IPS DF 6.9 (cell line): ENCODE results near the gene PLA2G10.
"Not testable (repeated sequence)": the region's sequence is repeated elsewhere in the genome, so short reads cannot be mapped to it uniquely, and the experiment has no call there.

Source experiments
- DNase-seq: peaks from one replicate; pipeline ENCODE4 v3.0.0-alpha.2; 2013; ENCODE audit warnings: low read depth, low spot score
- H3K27ac ChIP-seq: one replicate; pipeline ENCODE4 v1.5.1; 2013; ENCODE audit warnings: low read length, control low read depth
- H3K27me3 ChIP-seq: 2 replicates; pipeline ENCODE4 v1.6.1; 2013; ENCODE audit warnings: mild to moderate bottlenecking, low read length; ENCODE audit not compliant: control insufficient read depth, insufficient read depth
- H3K36me3 ChIP-seq: 2 replicates; pipeline ENCODE4 v1.6.1; 2013; ENCODE audit warnings: low read length; ENCODE audit not compliant: control insufficient read depth, insufficient read depth
- H3K4me1 ChIP-seq: 2 replicates; pipeline ENCODE4 v1.6.1; 2013; ENCODE audit warnings: low read length; ENCODE audit not compliant: control insufficient read depth, insufficient read depth
- H3K4me3 ChIP-seq: 2 replicates; pipeline ENCODE4 v1.5.1; 2013; ENCODE audit warnings: mild to moderate bottlenecking, low read length
- H3K9me3 ChIP-seq: 2 replicates; pipeline ENCODE4 v1.6.1; 2013; ENCODE audit warnings: low read length, inconsistent platforms; ENCODE audit not compliant: control insufficient read depth, insufficient read depth
- WGBS: extraction: QIAGEN DNeasy Blood & Tissue Kit; methylation state at CpG from one replicate; pipeline ENCODE4 v1.1.7; 2013; ENCODE audit warnings: mixed read lengths, missing lambda C conversion rate; ENCODE audit not compliant: insufficient read length, insufficient coverage; 5-methylcytosine and 5-hydroxymethylcytosine counted together

The PLA2G10 gene

DNA sequence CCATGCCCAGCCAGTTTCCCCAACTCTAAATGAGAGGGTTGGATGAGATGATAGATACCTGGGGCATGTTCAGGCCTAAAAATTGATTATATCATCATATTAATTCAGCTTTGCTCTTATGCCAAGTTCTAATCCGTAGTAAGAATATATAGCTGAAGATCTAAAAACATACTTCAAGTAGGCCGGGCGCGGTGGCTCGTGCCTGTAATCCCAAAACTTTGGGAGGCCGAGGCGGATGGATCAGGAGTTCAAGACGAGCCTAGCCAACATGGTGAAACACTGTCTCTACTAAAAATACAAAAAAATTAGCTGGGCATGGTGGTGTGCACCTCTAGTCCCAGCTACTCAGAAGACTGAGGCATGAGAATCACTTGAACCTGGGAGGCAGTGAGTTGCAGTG is 12.0 kb downstream of the PLA2G10 start:
- no CpG with 5 or more reads among the region's 8 CpGs for WGBS
- Histone ChIP-seq H3K36me3 (no peaks in the 10 kb centered on the region), H3K4me1 (no peaks in the 10 kb centered on the region), H3K9me3 (no peaks in the 10 kb centered on the region), H3K4me3 (no peak overlapping the region), H3K27ac (no peak overlapping the region), H3K27me3 (no peaks in the 10 kb centered on the region)
- DNase-seq = no peak

DNA sequence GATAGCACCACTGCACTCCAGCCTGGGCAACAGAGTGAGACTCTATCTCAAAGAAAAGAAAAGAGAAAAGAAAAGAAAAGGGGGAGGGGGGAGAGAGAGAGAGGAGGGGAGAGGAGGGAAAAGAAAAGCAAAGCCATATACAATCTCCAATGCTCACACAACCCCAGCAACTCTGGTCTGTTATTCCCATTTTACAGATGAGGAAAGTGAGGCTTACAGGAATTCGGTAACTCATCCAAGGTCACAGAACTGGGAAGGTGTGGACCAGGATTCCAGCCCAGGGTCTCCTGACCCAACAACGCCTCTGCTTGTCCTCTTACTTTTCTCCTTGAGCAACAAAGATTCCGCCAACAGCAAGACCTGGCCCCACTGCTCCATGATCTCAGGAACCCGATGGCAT is 13.0 kb downstream of the PLA2G10 start:
- WGBS = no CpG with 5 or more reads among the region's 4 CpGs
- no peaks in the 10 kb centered on the region for H3K9me3 ChIP-seq
- H3K27ac ChIP-seq = no peak overlapping the region
- no peaks in the 10 kb centered on the region for H3K27me3 ChIP-seq
- H3K36me3 ChIP-seq = no peaks in the 10 kb centered on the region
- DNase-seq = no peak
- no peaks in the 10 kb centered on the region for H3K4me1 ChIP-seq
- H3K4me3 ChIP-seq = no peak overlapping the region

DNA sequence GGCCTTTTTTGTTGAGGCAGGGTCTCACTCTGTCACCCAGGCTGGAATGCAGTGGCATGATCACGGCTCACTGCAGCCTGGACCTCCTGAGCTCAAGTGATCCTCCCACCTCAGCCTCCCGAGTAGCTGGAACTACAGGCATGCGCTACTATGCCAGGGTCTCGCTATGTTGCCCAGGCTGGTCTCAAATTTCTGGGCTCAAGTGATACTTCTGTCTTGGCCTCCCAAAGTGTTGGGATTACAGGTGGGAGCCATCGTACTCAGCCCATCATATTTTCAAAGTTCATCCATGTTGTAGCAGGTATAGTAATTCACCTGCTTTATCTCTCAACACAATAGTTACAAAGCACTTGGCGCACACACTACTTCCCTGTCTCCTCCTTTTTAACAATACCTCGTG is 13.7 kb downstream of the PLA2G10 start:
- WGBS = no CpG with 5 or more reads among the region's 7 CpGs
- not testable (repeated sequence) for H3K27ac ChIP-seq, H3K27me3 ChIP-seq, H3K9me3 ChIP-seq, DNase-seq, H3K4me3 ChIP-seq, H3K36me3 ChIP-seq, H3K4me1 ChIP-seq

DNA sequence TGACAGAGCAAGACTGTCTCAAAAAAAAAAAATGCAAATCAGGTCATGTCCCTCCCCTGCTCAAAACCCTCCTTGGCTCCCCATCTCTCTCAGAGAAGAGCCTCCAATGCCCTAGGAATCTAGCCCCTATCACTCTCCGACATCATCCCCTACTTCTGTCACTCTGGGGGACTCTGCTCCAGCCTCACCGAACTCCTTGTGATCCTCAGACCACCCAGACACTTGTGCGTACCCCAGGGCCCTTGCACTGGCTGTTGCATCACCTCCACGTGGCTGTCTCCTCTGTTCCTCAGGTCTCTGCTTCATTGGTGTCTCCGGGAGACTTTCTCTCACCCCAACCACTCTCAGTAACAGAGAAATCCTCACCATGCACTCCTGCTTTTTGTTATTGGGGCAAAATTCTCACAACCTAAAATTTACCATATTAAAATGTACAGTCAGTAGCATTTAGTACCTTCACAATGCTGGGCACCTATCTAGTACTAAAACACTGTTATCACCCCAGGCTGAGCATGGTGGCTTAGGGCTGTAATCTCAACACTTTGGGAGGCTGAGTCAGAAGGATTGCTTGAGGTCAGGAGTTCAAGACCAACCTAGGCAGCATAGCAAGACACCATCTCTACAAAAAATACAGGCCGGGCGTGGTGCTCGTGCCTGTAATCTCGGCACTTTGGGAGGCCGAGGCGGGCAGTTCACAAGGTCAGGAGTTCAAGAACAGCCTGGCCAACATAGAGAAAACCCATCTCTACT is 15.2 kb downstream of the PLA2G10 start:
- Histone ChIP-seq H3K4me3 (no peak overlapping the region), H3K9me3 (no peaks in the 10 kb centered on the region), H3K27me3 (no peaks in the 10 kb centered on the region), H3K4me1 (no peaks in the 10 kb centered on the region), H3K27ac (no peak overlapping the region), H3K36me3 (no peaks in the 10 kb centered on the region)
- no peak for DNase-seq
- no CpG with 5 or more reads among the region's 11 CpGs for WGBS

DNA sequence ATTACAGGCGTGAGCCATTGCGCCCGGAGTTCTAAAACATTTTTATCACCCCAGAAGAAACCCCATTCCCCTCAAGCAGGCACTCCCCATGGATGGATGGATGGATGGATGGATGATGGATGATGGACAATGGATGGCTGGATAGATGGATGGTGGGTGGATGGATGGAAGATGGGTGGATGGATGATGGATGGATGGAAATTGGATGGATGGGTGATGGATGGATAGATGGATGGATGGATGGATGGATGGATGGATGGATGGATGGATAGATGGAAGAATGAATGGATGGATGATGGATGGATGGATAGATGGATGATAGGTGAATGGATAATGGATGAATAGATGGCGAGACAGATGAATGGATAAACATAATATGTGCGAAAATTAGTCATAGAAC is 16.5 kb downstream of the PLA2G10 start:
- no CpG with 5 or more reads among the region's 5 CpGs for WGBS
- Histone ChIP-seq H3K4me3 (no peak overlapping the region), H3K9me3 (no peaks in the 10 kb centered on the region), H3K27ac (no peak overlapping the region), H3K4me1 (no peaks in the 10 kb centered on the region), H3K27me3 (no peaks in the 10 kb centered on the region), H3K36me3 (no peaks in the 10 kb centered on the region)
- DNase-seq = no peak

DNA sequence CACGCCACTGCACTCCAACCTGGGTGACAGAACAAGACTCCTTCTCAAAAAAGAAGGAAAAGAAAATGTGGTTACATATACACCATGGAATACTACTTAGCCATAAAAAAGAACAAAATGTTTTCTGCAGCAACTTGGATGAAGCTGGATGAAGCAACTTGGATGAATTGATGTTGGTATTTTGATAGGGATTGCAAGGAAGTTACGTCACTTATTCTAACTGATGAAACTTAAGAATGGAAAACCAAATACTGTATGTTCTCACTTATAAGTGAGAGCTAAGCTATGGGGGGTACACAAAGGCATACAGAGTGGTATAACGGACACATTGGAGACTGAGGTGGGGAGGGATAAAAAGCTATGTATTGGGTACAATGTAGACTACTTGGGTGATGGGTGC is 17.5 kb downstream of the PLA2G10 start:
- Histone ChIP-seq H3K4me3 (no peak overlapping the region), H3K27ac (no peak overlapping the region), H3K36me3 (no peaks in the 10 kb centered on the region), H3K9me3 (no peaks in the 10 kb centered on the region), H3K4me1 (no peaks in the 10 kb centered on the region), H3K27me3 (no peaks in the 10 kb centered on the region)
- DNase-seq = no peak
- WGBS = no CpG with 5 or more reads among the region's 3 CpGs

DNA sequence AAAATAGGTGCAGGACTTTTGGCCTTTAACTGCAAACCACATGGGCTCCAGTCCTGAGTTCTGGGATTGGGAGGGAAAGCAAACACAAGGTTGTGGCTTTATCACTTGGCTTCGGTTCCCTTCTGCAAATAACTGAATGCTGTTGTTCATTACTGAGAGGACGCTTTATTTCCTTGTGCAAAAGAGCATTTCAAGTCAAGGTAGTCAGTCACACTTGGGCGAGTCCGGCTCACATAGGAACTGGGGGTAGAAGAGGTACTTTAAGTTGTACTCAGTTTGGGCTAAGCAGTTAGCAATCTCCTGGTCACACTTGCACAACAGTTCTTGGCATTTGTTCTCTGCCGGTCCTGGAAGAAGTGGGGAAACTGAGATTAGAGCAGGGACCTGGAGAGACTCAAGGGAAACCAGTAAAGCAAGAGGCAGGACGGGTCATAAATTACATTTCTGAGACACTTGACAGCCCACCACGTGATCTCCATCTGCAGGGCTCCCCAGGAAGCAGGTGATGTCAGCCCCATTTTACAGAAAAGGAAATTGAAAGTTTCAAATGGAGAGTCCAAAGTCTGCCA is 21.6 kb downstream of the PLA2G10 start:
- Histone ChIP-seq H3K27me3 (no peaks in the 10 kb centered on the region), H3K4me3 (no peak overlapping the region), H3K27ac (no peak overlapping the region), H3K4me1 (no peaks in the 10 kb centered on the region), H3K36me3 (peaks cover 5% of the 10 kb centered on the region), H3K9me3 (no peaks in the 10 kb centered on the region)
- no peak for DNase-seq
- WGBS = no CpG with 5 or more reads among the region's 7 CpGs

DNA sequence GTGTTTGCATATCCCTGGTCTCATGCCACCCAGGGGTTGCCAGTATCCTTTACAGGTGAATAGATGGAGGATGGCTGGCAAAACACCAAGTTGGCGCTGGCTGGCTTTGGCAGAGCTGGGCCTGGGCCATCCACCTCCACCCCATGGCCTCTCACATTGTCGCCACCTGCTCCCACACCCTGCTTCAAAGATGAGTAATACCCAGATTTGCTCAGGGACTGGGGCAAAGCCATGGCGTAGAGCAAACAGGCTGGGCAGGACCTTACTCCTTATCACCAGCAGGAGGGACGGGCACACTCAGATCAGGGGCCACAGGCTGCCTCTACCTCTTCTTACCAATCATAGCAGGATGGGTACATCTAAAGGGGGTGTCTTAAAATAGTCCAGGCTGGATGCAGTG is 24.3 kb downstream of the PLA2G10 start:
- Histone ChIP-seq H3K4me3 (no peak overlapping the region), H3K9me3 (no peaks in the 10 kb centered on the region), H3K27ac (no peak overlapping the region), H3K27me3 (no peaks in the 10 kb centered on the region), H3K36me3 (peaks cover 14% of the 10 kb centered on the region), H3K4me1 (no peaks in the 10 kb centered on the region)
- no CpG with 5 or more reads among the region's 4 CpGs for WGBS
- no peak for DNase-seq

DNA sequence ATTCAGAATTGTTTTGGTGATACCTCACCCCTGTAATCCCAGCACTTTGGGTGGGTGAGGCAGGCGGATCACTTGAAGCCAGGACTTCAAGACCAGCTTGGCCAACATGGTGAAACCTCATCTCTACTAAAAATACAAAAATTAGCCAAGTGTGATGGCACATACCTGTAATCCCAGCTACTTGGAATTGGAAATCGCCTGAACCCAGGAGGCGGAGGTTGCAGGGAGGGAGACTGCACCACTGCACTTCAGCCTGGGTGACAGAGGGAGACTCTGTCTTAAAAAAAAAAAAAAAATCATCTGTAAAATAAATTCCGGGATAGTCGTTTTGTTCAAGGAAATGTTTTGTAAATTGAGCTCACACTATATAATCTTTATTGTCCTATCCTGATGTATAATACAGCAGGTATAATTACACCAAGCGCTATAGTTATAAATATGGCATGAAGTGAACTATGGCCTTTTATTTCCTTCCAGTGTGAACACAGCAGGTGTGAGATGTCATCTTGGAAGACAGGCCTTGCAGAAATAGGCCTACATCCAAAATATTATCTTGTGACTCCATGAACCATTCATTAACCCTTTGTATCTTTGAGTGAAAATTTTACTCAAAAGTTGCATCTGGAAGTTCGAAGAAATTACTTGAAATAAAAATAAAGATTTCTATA is 25.4 kb downstream of the PLA2G10 start:
- Histone ChIP-seq H3K4me3 (no peak overlapping the region), H3K27ac (no peak overlapping the region), H3K4me1 (no peaks in the 10 kb centered on the region), H3K27me3 (no peaks in the 10 kb centered on the region), H3K9me3 (no peaks in the 10 kb centered on the region), H3K36me3 (peaks cover 18% of the 10 kb centered on the region)
- no CpG with 5 or more reads among the region's 7 CpGs for WGBS
- no peak for DNase-seq

DNA sequence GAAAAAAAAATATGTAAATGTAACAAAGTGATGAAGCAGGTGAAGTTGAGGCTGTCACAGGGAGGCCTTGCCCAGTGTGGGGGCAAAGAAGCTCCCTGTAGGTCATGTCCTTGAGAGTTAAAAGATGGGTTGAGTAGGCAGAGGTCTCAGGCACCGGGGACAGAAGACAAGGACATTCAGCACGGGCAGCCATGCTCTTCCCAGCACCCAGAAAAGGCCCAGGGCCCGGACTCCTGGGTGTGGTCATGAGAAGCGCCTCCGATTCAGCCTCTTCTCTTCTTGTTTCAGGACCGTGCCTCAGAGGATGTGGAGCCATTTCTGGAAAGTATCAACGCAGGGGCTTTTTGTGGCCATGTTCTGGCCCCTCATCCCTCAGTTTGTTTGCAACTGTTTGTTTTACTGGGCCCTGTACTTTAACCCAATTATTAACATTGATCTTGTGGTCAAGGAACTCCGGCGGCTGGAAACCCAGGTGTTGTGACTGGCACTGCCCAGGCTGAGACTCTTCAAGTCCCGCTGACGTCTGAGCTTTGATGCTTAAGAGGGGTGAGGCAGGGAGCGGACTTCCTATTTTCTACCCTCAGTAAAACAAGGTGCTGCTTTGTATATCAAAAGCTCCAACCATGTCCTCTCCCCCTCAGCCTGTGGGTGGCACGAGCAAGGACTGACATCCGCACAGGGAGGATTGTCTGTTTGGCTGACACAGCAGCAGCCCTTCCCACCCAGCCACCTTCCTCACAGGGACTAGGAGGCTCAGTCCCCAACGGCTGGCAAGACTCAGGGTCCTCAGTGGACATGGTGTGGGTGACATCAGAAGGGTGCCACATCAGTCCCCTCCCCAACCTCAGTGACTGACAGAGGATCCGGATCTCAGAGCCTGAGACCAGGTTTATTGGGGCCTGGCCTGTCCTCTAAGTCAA is 26.5 kb downstream of the PLA2G10 start:
- Histone ChIP-seq H3K9me3 (no peaks in the 10 kb centered on the region), H3K36me3 (peaks cover 20% of the 10 kb centered on the region), H3K27me3 (no peaks in the 10 kb centered on the region), H3K4me1 (no peaks in the 10 kb centered on the region), H3K27ac (no peak overlapping the region), H3K4me3 (no peak overlapping the region)
- DNase-seq = no peak
- WGBS = no CpG with 5 or more reads among the region's 16 CpGs
